Keratinocyte (primary cell): ENCODE results near the gene BICD1. TPM values are rescaled to one million over a fixed set of nuclear protein-coding genes. Genes with fewer than 3 reads are reported as not detected.

Source experiments
- DNase-seq: peaks from one replicate; pipeline ENCODE4 v3.0.0-alpha.2; 2011; ENCODE audit warnings: low read depth, missing footprints, low spot score
- FAIRE-seq: peaks from 2 replicates; lab custom pipeline; 2011; peaks lifted over from hg19 to GRCh38; lab: Jason Lieb, UNC
- H2AFZ ChIP-seq: 2 replicates; pipeline ENCODE4 v1.6.0; 2012; ENCODE audit warnings: low read length, control low read depth, inconsistent platforms; ENCODE audit not compliant: control insufficient read depth
- H3K27ac ChIP-seq: 2 replicates; pipeline ENCODE4 v1.5.1; 2011; ENCODE audit warnings: low read length; ENCODE audit not compliant: control insufficient read depth, insufficient read depth
- H3K27me3 ChIP-seq: 3 replicates; pipeline ENCODE4 v1.6.0; 2011; ENCODE audit warnings: low read length; ENCODE audit not compliant: control insufficient read depth, insufficient read depth; ENCODE audit errors: extremely low read depth
- H3K36me3 ChIP-seq, 2 experiments: 2 replicates in 1 of 2; 3 replicates in 1 of 2; pipeline ENCODE4 v1.5.1; 2011; ENCODE audit warnings: low read length in 2 of 2, mild to moderate bottlenecking in 1 of 2; ENCODE audit not compliant: control insufficient read depth in 2 of 2, insufficient read depth in 2 of 2; ENCODE audit errors: extremely low read depth in 1 of 2
- H3K4me1 ChIP-seq: 3 replicates; pipeline ENCODE4 v1.5.1; 2011; ENCODE audit warnings: low read length; ENCODE audit not compliant: control insufficient read depth, insufficient read depth; ENCODE audit errors: extremely low read depth
- H3K4me2 ChIP-seq: 3 replicates; pipeline ENCODE4 v1.6.0; 2011; ENCODE audit warnings: low read depth, low read length; ENCODE audit not compliant: control insufficient read depth, insufficient read depth; ENCODE audit errors: extremely low read depth
- H3K4me3 ChIP-seq, 3 experiments: fragments of 200-600 bp in 1 of 3; sonication (generic) in 1 of 3; 2 replicates in 2 of 3; 3 replicates in 1 of 3; pipeline ENCODE4 v1.5.1; 2011 to 2016; ENCODE audit warnings: low read length in 3 of 3, mild to moderate bottlenecking in 3 of 3, control low read depth in 2 of 3, inconsistent platforms in 1 of 3, low read depth in 1 of 3, mixed read lengths in 1 of 3, mixed run types in 1 of 3, moderate library complexity in 1 of 3; ENCODE audit not compliant: control insufficient read depth in 2 of 3, insufficient read depth in 2 of 3; ENCODE audit errors: extremely low read depth in 1 of 3
- H3K79me2 ChIP-seq: 2 replicates; pipeline ENCODE4 v1.6.0; 2012; ENCODE audit warnings: low read length; ENCODE audit not compliant: control insufficient read depth, insufficient read depth
- H3K9ac ChIP-seq: 3 replicates; pipeline ENCODE4 v1.6.0; 2011; ENCODE audit warnings: low read length; ENCODE audit not compliant: control insufficient read depth, insufficient read depth; ENCODE audit errors: extremely low read depth
- H3K9me1 ChIP-seq: 3 replicates; pipeline ENCODE4 v1.6.0; 2011; ENCODE audit warnings: low read length; ENCODE audit not compliant: control insufficient read depth, insufficient read depth; ENCODE audit errors: extremely low read depth
- H3K9me3 ChIP-seq: 2 replicates; pipeline ENCODE4 v1.5.1; 2012; ENCODE audit warnings: low read depth, low read length; ENCODE audit not compliant: control insufficient read depth
- H4K20me1 ChIP-seq: 3 replicates; pipeline ENCODE4 v1.6.0; 2011; ENCODE audit warnings: low read length; ENCODE audit not compliant: control insufficient read depth, insufficient read depth; ENCODE audit errors: extremely low read depth
- EZH2 ChIP-seq: IDR thresholded peaks from one replicate; pipeline ENCODE4 v1.6.1; 2012; ENCODE audit warnings: inconsistent platforms, mild to moderate bottlenecking, low read length, moderate library complexity
- dilution Hi-C: fragments of 300-500 bp; cut with MboI; formaldehyde crosslinking; loops from one replicate; pipeline ENCODE4 v1.7.0; 2020; ENCODE audit warnings: low sequenced_read_pairs; ENCODE audit not compliant: extremely low pct_ligation_motif_present
- polyA plus RNA-seq, 5 experiments: library from polyadenylated mRNA; depleted of rRNA in 3 of 5; stranded (reverse) in 3 of 5; stranded (forward) in 1 of 5; unstranded in 1 of 5; fragments of >200 nt; gene quantifications; 1 replicate in 1 of 5; 2 replicates in 3 of 5; 3 replicates in 1 of 5; pipeline versions ENCODE4 v1.2.1 to v1.2.3, GENCODE V29; 2011 to 2012; ENCODE audit warnings: missing spikeins in 2 of 5, low read depth in 1 of 5, low replicate concordance in 1 of 5
- TF ChIP-seq, protein P1 (sequence below), 3 experiments: IDR thresholded peaks in 1 of 3; conservative IDR thresholded peaks in 1 of 3; optimal IDR thresholded peaks in 1 of 3; 2 replicates in 2 of 3; 3 replicates in 1 of 3; pipeline versions ENCODE3 to v1.5.1; 2011; ENCODE audit warnings: low read length in 3 of 3, mild to moderate bottlenecking in 3 of 3, moderate library complexity in 2 of 3, control low read depth in 1 of 3, inconsistent platforms in 1 of 3; ENCODE audit not compliant: insufficient read depth in 2 of 3; ENCODE audit errors: extremely low read depth in 1 of 3

Gene BICD1
- polyA plus RNA-seq, 1 donor (not counting 4 experiments of a cell fraction or from before 2014, with no cell fraction given) = 10.2 TPM

DNA sequence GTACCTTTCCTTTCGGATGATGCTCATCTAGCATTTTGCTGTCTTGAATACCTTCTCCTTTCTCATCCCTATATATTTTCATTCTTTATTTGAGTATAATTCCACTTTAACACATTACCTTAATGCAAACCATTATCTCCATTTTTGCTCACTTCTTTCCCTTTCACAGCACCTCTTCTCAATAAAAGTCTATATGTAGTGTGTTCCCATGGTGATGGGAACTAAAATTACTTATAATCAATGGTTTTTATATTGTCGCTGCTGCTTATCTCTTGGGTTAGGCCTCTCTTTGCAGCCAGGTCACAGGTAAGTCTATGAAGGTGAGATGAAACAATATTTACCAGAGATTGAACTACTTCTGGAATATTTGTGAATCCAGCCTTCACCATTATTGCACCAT lies 171.1 kb downstream of the BICD1 start:
- Histone ChIP-seq H2AFZ (no peak overlapping the region), H3K79me2 (no peaks in the 10 kb centered on the region), H4K20me1 (no peaks in the 10 kb centered on the region), H3K27me3 (no peaks in the 10 kb centered on the region), H3K4me2 (no peak overlapping the region), H3K9me1 (no peaks in the 10 kb centered on the region), H3K4me1 (no peaks in the 10 kb centered on the region), H3K4me3 (no peak overlapping the region), H3K36me3 (no peaks in the 10 kb centered on the region), H3K9me3 (no peaks in the 10 kb centered on the region), H3K27ac (no peak overlapping the region), H3K9ac (no peak overlapping the region)
- DNase-seq (no peak), FAIRE-seq (no peak)
- dilution Hi-C loops = no loop called here
- no peak for TF ChIP-seq EZH2
- TF ChIP-seq, protein P1, sequence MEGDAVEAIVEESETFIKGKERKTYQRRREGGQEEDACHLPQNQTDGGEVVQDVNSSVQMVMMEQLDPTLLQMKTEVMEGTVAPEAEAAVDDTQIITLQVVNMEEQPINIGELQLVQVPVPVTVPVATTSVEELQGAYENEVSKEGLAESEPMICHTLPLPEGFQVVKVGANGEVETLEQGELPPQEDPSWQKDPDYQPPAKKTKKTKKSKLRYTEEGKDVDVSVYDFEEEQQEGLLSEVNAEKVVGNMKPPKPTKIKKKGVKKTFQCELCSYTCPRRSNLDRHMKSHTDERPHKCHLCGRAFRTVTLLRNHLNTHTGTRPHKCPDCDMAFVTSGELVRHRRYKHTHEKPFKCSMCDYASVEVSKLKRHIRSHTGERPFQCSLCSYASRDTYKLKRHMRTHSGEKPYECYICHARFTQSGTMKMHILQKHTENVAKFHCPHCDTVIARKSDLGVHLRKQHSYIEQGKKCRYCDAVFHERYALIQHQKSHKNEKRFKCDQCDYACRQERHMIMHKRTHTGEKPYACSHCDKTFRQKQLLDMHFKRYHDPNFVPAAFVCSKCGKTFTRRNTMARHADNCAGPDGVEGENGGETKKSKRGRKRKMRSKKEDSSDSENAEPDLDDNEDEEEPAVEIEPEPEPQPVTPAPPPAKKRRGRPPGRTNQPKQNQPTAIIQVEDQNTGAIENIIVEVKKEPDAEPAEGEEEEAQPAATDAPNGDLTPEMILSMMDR (optimal IDR thresholded peaks at IDR 0.05 in 1 of 3, IDR thresholded peaks at IDR 0.05 in 1 of 3, conservative IDR thresholded peaks at IDR 0.05 in 1 of 3; ENCODE audit: extremely low read depth in 1 of 3, insufficient read depth in 2 of 3, low read length in 3 of 3) = no peak

DNA sequence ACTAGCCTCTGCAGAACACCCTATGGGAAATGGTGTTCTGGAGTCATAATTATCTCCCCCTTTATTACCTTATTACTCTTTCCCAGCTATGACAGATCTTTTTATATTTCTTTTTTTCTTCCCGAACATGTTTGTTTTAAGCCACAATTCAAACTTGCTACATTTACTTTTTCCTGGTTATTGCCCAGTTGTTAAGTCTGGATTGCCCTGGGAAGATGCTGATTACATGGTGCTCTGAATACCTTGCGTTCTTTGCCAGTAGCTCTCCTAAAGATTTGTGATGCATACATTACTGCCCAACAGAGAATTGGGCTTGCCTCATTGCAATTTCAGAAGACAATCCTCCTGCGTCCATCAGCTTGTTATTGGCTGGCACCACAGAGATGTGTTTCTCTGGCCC lies 174.5 kb downstream of the BICD1 start:
- Histone ChIP-seq H3K9me3 (no peaks in the 10 kb centered on the region), H3K9me1 (no peaks in the 10 kb centered on the region), H3K9ac (no peak overlapping the region), H3K4me2 (no peak overlapping the region), H3K4me1 (no peaks in the 10 kb centered on the region), H4K20me1 (no peaks in the 10 kb centered on the region), H3K27me3 (no peaks in the 10 kb centered on the region), H3K27ac (no peak overlapping the region), H3K36me3 (no peaks in the 10 kb centered on the region), H3K79me2 (no peaks in the 10 kb centered on the region), H2AFZ (no peak overlapping the region), H3K4me3 (no peak overlapping the region)
- no peak for TF ChIP-seq EZH2
- TF ChIP-seq, protein P1 (optimal IDR thresholded peaks at IDR 0.05 in 1 of 3, IDR thresholded peaks at IDR 0.05 in 1 of 3, conservative IDR thresholded peaks at IDR 0.05 in 1 of 3; ENCODE audit: extremely low read depth in 1 of 3, insufficient read depth in 2 of 3, low read length in 3 of 3) = no peak
- DNase-seq = no peak
- no peak for FAIRE-seq
- dilution Hi-C loops = no loop called here
